ENCODE data around the gene PRR29. TPM values are rescaled to one million over a fixed set of nuclear protein-coding genes. Genes with fewer than 3 reads are reported as not detected.
A peak's percentile ranks its signal among the peaks of the same experiment; 100 is the strongest.

PRR29 gene
- total RNA-seq, 1 donor from 2014 or later: 3.7 TPM

- H3K27me3 Mint-ChIP-seq: peaks cover 76% of the 10 kb centered on the region
- no peak for DNase-seq (ENCODE audit: low spot score, unreplicated experiment)
- H3K27ac Mint-ChIP-seq: no peak overlapping the region
- peaks cover 9% of the 10 kb centered on the region for H3K4me1 Mint-ChIP-seq (ENCODE audit: low read depth)
- H3K9me3 Mint-ChIP-seq (ENCODE audit: low read depth): no peaks in the 10 kb centered on the region
- no peak overlapping the region for H3K4me3 Mint-ChIP-seq (ENCODE audit: low read depth)
- no peaks in the 10 kb centered on the region for H3K36me3 Mint-ChIP-seq (ENCODE audit: insufficient read depth)
- TF ChIP-seq CTCF (IDR thresholded peaks at IDR 0.05; ENCODE audit: unreplicated experiment): no peak
These were observed 4.7 kb upstream of the PRR29 start for GRCh38 chr17:63993368-63993985.

- H3K36me3 Mint-ChIP-seq (ENCODE audit: insufficient read depth): no peaks in the 10 kb centered on the region
- peaks cover 68% of the 10 kb centered on the region for H3K27me3 Mint-ChIP-seq
- peaks cover 1% of the 10 kb centered on the region for H3K4me1 Mint-ChIP-seq (ENCODE audit: low read depth)
- DNase-seq (ENCODE audit: low spot score, unreplicated experiment): no peak
- no peak overlapping the region for H3K27ac Mint-ChIP-seq
- H3K4me3 Mint-ChIP-seq (ENCODE audit: low read depth): no peak overlapping the region
- no peak for TF ChIP-seq CTCF (IDR thresholded peaks at IDR 0.05; ENCODE audit: unreplicated experiment)
- H3K9me3 Mint-ChIP-seq (ENCODE audit: low read depth): no peaks in the 10 kb centered on the region
These were observed 2.5 kb upstream of the PRR29 start for GRCh38 chr17:63995626-63996025.

- Mint-ChIP-seq H3K9me3 (ENCODE audit: low read depth) (no peaks in the 10 kb centered on the region), H3K4me1 (ENCODE audit: low read depth) (peaks cover 1% of the 10 kb centered on the region), H3K27ac (no peak overlapping the region), H3K4me3 (ENCODE audit: low read depth) (no peak overlapping the region), H3K36me3 (ENCODE audit: insufficient read depth) (no peaks in the 10 kb centered on the region), H3K27me3 (peaks cover 59% of the 10 kb centered on the region)
- no peak for TF ChIP-seq CTCF (IDR thresholded peaks at IDR 0.05; ENCODE audit: unreplicated experiment)
- DNase-seq (ENCODE audit: low spot score, unreplicated experiment): no peak
These were observed 1.5 kb upstream of the PRR29 start for GRCh38 chr17:63996430-63997182.

GRCh38 chr17:63997341-63998048 is 656 bp upstream of the PRR29 start:
- Mint-ChIP-seq H3K4me1 (ENCODE audit: low read depth) (peaks cover 1% of the 10 kb centered on the region), H3K27me3 (peaks cover 50% of the 10 kb centered on the region)
- DNase-seq (ENCODE audit: low spot score, unreplicated experiment): no peak

More at GRCh38 chr17:63997341-63998048, 656 bp upstream of the PRR29 start:
- no peaks in the 10 kb centered on the region for H3K9me3 Mint-ChIP-seq (ENCODE audit: low read depth)
- no peak for TF ChIP-seq CTCF (IDR thresholded peaks at IDR 0.05; ENCODE audit: unreplicated experiment)
- no peaks in the 10 kb centered on the region for H3K36me3 Mint-ChIP-seq (ENCODE audit: insufficient read depth)
- peak overlapping the region; percentile 88 for H3K4me3 Mint-ChIP-seq (ENCODE audit: low read depth)
- no peak overlapping the region for H3K27ac Mint-ChIP-seq

All from progenitor cell of endocrine pancreas (in vitro differentiated cells).